SK-N-MC (cell line): ENCODE measurements around the gene HADHB.

ENCODE experiments used
- DNase-seq: peaks from one replicate; pipeline ENCODE4 v3.0.0-alpha.2; 2011; ENCODE audit warnings: low read depth, low spot score
- H3K27ac ChIP-seq: fragments of 200-600 bp; sonication (generic); 2 replicates; pipeline ENCODE4 v1.5.1; 2016; ENCODE audit warnings: mixed run types
- H3K36me3 ChIP-seq: fragments of 200-600 bp; sonication (generic); 2 replicates; pipeline ENCODE4 v1.6.1; 2017; ENCODE audit warnings: antibody characterized with exemption, low read length, mixed read lengths; ENCODE audit not compliant: insufficient read depth
- H3K4me3 ChIP-seq: fragments of 200-600 bp; sonication (generic); 2 replicates; pipeline ENCODE4 v1.5.1; 2016
- H3K9ac ChIP-seq: fragments of 200-600 bp; sonication (generic); 2 replicates; pipeline ENCODE4 v1.8.0; 2017; ENCODE audit warnings: mixed run types, mixed read lengths; ENCODE audit not compliant: insufficient read length
- H3K9me3 ChIP-seq: fragments of 200-600 bp; sonication (generic); 2 replicates; pipeline ENCODE4 v1.6.1; 2017; ENCODE audit warnings: low read depth, mild to moderate bottlenecking, antibody characterized with exemption, low read length, moderate library complexity, mixed read lengths
- EZH2 ChIP-seq: fragments of 200-600 bp; sonication (generic); IDR thresholded peaks from one replicate; pipeline ENCODE4 v1.6.1; 2017; ENCODE audit warnings: antibody characterized with exemption
- FOXP2 ChIP-seq: optimal IDR thresholded peaks from 2 replicates; pipeline ENCODE3; 2011; ENCODE audit warnings: mild to moderate bottlenecking, moderate library complexity; ENCODE audit not compliant: insufficient read depth; ENCODE audit errors: extremely low read length, control extremely low read depth
- POLR2AphosphoS5 ChIP-seq: IDR thresholded peaks from 2 replicates; pipeline ENCODE4 v1.6.1; 2012; ENCODE audit warnings: mild to moderate bottlenecking, low read depth, low read length, borderline replicate concordance

Gene HADHB

DNA sequence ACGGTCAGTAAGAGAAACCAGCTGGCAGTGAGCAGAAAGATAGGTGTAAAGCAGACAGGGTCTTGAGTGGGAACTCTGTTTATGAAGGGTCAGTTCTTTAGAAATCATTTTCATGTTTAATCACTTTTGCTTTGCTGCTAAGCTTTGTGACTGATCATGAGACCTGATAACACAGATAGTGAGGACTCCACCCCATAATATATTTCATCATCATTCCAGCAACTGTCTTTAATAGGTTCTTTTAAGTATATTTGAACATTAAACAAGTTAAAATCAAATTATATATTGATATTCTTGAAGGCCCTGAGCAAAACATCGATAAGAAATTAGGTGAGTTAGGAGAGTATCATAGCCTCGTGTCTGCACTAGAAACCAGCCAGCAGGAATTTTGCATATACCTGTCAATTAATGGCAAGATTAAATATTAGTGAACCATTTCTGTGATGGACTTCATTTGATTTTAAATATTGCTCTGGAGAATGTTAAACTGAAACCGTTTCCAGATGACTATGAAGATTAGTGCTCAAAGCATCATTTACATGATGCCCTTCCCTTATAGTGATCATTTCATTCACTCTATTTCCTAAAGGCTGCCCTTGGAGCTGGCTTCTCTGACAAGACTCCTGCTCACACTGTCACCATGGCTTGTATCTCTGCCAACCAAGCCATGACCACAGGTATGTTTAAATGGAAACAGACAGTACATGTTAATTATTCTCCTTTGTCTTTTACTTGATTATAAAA is 31.9 kb downstream of the HADHB start:
- no peaks in the 10 kb centered on the region for H3K9me3 ChIP-seq
- no peak for DNase-seq
- peaks cover 49% of the 10 kb centered on the region for H3K36me3 ChIP-seq
- no peak overlapping the region for H3K27ac ChIP-seq
- no peak overlapping the region for H3K4me3 ChIP-seq
- TF ChIP-seq FOXP2 (no peak), POLR2AphosphoS5 (no peak), EZH2 (no peak)
- H3K9ac ChIP-seq = no peak overlapping the region

DNA sequence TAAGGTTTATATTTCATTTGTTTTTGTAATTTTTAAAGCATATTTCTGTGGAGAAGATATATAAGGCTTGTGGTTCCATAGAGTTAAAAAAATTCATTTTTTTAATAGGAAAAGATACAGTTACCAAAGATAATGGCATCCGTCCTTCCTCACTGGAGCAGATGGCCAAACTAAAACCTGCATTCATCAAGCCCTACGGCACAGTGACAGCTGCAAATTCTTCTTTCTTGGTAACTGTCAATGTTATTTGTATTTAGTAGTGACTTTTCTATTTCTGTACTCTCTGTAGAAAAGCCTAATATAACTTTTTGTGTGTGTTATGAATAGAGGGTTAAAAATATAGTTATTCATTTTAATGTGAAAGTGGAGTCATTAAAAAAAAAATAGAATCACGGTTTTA is 35.1 kb downstream of the HADHB start:
- no peak for DNase-seq
- Histone ChIP-seq H3K36me3 (peaks cover 72% of the 10 kb centered on the region), H3K9ac (no peak overlapping the region), H3K9me3 (no peaks in the 10 kb centered on the region), H3K27ac (no peak overlapping the region), H3K4me3 (no peak overlapping the region)
- TF ChIP-seq FOXP2 = no peak
- no peak for TF ChIP-seq EZH2
- TF ChIP-seq POLR2AphosphoS5 = no peak

DNA sequence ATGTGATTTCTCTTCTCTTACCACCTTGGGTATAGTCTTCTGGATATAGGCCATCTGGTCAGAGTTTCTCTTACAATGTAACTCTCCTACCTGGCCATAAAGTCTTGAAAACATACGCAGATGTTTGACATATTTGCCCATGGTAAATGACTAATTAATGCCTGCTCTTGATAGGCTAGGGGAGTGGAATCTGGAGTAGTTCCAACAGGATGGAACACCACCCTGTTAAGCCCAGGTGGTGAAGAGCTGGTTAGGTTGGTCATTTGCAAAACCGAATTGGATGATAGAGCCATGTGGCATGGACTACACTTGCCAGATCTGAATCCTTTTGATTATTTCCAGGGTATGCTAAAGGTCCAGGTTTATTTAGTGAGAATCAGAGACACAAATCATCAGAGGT is 36.5 kb downstream of the HADHB start:
- Histone ChIP-seq H3K36me3 (peaks cover 72% of the 10 kb centered on the region), H3K9me3 (no peaks in the 10 kb centered on the region), H3K27ac (no peak overlapping the region), H3K9ac (no peak overlapping the region), H3K4me3 (no peak overlapping the region)
- TF ChIP-seq FOXP2 (no peak), POLR2AphosphoS5 (no peak), EZH2 (no peak)
- no peak for DNase-seq

DNA sequence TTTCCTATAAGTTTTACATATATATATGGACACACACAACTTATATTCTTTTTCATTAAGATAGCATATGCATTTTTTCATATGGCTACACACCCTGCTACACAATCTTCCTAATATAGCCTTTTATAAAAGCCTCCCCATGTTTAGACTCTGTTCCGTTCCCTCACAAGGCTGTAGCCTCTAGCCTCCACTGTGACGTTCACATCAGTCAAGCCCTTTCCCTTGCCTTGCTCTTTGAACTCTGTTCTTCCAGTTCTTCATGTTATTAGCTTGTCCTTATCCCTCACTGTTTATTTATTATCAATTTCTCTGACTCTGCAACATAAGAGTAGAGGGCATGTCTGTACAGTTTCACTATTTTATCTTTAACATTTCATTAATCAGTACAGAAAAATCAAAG is 38.9 kb downstream of the HADHB start:
- DNase-seq = no peak
- H3K36me3 ChIP-seq = peaks cover 61% of the 10 kb centered on the region

DNA sequence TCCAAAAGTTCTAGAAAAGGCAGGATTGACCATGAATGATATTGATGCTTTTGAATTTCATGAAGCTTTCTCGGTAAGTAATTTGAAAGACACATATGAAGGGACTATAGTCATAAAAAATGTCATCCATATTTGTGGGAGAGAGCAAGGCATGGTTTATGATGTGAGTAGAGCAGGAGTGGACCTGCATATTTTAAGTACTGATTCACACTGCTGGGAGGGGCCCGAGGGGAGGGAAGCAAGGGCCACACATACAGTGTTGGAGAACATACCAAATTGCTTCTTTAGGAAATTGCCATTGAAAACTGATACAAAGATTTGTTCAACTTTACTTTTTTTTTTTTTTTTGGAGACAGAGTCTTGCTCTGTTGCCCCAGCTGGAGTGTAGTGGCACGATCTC is 39.4 kb downstream of the HADHB start:
- DNase-seq = no peak
- Histone ChIP-seq H3K9ac (no peak overlapping the region), H3K4me3 (no peak overlapping the region), H3K27ac (no peak overlapping the region), H3K36me3 (peaks cover 56% of the 10 kb centered on the region), H3K9me3 (no peaks in the 10 kb centered on the region)
- TF ChIP-seq POLR2AphosphoS5 = no peak
- TF ChIP-seq EZH2 = no peak
- TF ChIP-seq FOXP2 = no peak

More for the DNA sequence above, 38.9 kb downstream of the HADHB start:
- no peak overlapping the region for H3K4me3 ChIP-seq
- H3K27ac ChIP-seq = no peak overlapping the region
- TF ChIP-seq EZH2 = no peak
- no peak for TF ChIP-seq FOXP2
- no peak for TF ChIP-seq POLR2AphosphoS5
- H3K9ac ChIP-seq = no peak overlapping the region
- no peaks in the 10 kb centered on the region for H3K9me3 ChIP-seq

DNA sequence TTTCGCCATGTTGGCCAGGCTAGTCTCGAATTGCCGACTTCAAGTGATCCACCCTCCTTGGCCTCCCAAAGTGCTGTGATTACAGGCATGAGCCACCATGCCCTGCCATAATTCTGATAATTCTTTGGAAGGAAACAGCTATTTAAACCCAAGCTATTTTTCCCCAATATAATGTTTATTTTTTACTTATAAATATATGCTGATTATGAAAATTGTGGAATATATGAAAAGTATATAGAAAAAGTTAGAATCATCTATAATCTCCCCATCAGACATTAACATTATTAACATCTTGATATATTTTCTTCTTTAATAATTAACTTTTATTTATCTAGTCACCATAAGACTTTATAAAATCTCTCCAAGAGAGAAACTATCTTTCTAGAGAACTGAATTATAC is 41.2 kb downstream of the HADHB start:
- H3K36me3 ChIP-seq = peaks cover 42% of the 10 kb centered on the region

DNA sequence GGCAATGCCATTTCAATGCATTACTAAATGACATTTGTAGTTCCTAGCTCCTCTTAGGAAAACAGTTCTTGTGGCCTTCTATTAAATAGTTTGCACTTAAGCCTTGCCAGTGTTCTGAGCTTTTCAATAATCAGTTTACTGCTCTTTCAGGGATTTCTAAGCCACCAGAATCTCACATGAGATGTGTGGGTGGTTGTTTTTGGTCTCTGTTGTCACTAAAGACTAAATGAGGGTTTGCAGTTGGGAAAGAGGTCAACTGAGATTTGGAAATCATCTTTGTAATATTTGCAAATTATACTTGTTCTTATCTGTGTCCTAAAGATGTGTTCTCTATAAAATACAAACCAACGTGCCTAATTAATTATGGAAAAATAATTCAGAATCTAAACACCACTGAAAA is 45.3 kb downstream of the HADHB start:
- Histone ChIP-seq H3K4me3 (no peak overlapping the region), H3K9me3 (no peaks in the 10 kb centered on the region), H3K9ac (no peak overlapping the region), H3K36me3 (peaks cover 11% of the 10 kb centered on the region), H3K27ac (no peak overlapping the region)
- DNase-seq = no peak
- TF ChIP-seq FOXP2 (no peak), EZH2 (no peak), POLR2AphosphoS5 (no peak)

More for the DNA sequence above, 41.2 kb downstream of the HADHB start:
- no peaks in the 10 kb centered on the region for H3K9me3 ChIP-seq
- H3K9ac ChIP-seq = no peak overlapping the region
- TF ChIP-seq POLR2AphosphoS5 (no peak), FOXP2 (no peak), EZH2 (no peak)
- no peak overlapping the region for H3K27ac ChIP-seq
- no peak for DNase-seq
- no peak overlapping the region for H3K4me3 ChIP-seq

DNA sequence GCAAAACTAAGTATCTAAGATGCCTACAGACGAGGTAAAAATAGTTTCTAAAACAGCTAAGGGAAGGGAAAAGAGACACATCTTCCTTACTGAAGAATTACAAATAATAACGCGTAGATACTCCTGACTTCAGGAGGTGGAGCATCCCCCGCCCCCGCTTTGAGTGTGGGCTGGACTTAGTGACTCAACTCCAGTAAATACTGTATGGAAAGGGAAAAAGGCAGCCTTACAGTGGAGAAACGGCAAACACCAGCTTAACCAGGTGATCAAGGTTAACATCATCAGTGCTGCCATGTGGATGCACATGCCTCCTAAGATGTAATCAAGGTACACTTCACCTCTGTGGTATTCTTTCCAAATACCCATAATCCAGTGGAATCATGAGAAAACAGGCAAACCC is 47.9 kb downstream of the HADHB start:
- TF ChIP-seq POLR2AphosphoS5 (no peak), EZH2 (no peak)
- DNase-seq = no peak
- H3K36me3 ChIP-seq = peaks cover under 1% of the 10 kb centered on the region; the same call in 1 of the 2 replicates

DNA sequence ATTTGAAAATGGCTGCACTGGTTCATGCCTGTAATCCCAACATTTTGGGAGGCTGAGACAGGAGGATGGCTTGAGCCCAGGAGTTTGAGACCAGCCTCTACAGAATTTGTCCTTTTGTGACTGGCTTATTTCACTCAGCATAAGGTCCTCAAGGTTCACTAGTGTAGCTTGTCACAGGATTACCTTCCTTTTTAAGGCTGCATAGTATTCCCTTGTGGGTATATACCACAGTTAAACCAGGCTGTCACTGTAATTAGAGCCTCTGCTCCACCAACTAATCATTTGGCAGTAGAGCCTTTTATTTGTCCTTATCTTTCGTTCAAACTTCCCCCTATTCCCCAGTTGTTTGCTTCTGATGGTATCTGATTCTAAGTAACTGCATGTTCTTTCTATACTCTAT is 50.8 kb downstream of the HADHB start:
- H3K27ac ChIP-seq = no peak overlapping the region
- DNase-seq = no peak
- H3K9ac ChIP-seq = no peak overlapping the region
- no peak for TF ChIP-seq FOXP2
- no peak for TF ChIP-seq POLR2AphosphoS5
- no peak for TF ChIP-seq EZH2
- H3K4me3 ChIP-seq = no peak overlapping the region
- no peaks in the 10 kb centered on the region for H3K36me3 ChIP-seq
- H3K9me3 ChIP-seq = no peaks in the 10 kb centered on the region

More for the DNA sequence above, 47.9 kb downstream of the HADHB start:
- Histone ChIP-seq H3K9ac (no peak overlapping the region), H3K27ac (no peak overlapping the region), H3K4me3 (no peak overlapping the region), H3K9me3 (no peaks in the 10 kb centered on the region)
